ENCODE data around the gene SF3A2.

Gene SF3A2

GRCh38 chr19:2207991-2208860 is 28.4 kb upstream of the SF3A2 start:
- DNase-seq (ENCODE audit: low spot score): peak; percentile 88

GRCh38 chr19:2208975-2209374 is 27.6 kb upstream of the SF3A2 start:
- DNase-seq (ENCODE audit: low spot score): no peak

- DNase-seq (ENCODE audit: low spot score): no peak
Measured at GRCh38 chr19:2209408-2209807, 27.2 kb upstream of the SF3A2 start.

DNA sequence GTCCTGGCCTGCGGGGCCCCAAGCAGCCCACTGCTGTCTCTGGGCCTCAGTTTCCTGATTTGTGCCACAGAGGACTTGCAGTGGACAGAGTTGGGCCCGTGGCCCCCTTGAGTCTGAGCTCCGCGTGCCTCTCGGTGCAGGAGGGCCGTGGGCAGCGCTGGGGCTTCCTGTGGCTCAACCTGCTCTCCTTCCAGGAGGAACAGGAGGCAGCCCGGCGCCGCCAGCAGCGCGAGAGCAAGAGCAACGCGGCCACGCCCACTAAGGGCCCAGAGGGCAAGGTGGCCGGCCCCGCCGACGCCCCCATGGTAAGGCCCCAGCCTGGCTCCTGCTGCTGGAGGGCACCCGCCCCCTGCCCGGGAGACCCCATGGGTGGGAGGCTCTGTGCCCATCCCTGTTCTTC is 26.4 kb upstream of the SF3A2 start:
- DNase-seq (ENCODE audit: low spot score): no peak

GRCh38 chr19:2210987-2211740 is 25.5 kb upstream of the SF3A2 start:
- DNase-seq (ENCODE audit: low spot score): no peak

GRCh38 chr19:2212861-2213711 is 23.5 kb upstream of the SF3A2 start:
- no peak for DNase-seq (ENCODE audit: low spot score)

GRCh38 chr19:2213799-2214198 is 22.8 kb upstream of the SF3A2 start:
- no peak for DNase-seq (ENCODE audit: low spot score)

DNA sequence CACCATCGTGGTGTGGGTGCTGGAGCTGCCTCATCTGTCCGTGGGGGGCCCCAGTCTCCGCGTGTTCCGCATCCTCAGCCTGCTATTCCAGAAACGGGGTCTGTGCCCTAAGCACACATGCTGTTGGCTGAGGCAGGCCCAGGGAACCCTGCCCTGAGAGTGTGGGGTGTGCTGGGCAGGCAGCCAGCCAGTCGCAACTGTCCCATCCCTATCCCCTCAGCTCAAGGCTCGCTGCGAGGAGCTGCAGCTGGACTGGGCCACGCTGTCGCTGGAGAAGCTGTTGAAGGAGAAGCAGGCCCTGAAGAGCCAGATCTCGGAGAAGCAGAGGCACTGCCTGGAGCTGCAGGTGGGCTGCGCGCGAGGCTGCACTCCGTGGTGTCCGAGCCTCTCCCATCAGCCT is 22.4 kb upstream of the SF3A2 start:
- no peak for DNase-seq (ENCODE audit: low spot score)

DNA sequence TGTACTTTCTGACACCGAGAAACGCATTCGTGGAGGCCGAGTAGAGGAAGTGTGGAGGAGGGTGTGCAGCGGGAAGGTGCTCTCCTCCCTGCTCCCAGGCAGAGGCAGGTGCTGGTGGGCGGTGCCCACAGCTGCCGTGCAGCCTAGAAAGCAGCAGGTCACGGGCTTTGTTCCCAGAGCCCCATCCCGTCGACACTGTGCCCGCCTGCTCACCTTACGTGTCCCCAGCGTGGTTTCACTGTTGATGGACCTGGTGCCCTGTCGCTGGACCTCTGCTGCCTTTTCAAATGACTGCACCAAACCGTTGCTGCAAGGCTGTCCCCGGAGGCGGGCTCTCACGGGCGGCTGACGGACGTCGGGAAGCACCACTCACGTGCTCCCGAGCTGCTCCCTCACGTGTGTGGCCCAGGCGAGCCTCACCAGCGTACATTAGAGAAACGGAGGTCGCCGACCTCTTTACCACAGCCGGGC is 21.3 kb upstream of the SF3A2 start:
- no peak for DNase-seq (ENCODE audit: low spot score)

GRCh38 chr19:2216361-2217225 is 20.0 kb upstream of the SF3A2 start:
- no peak for DNase-seq (ENCODE audit: low spot score)

DNA sequence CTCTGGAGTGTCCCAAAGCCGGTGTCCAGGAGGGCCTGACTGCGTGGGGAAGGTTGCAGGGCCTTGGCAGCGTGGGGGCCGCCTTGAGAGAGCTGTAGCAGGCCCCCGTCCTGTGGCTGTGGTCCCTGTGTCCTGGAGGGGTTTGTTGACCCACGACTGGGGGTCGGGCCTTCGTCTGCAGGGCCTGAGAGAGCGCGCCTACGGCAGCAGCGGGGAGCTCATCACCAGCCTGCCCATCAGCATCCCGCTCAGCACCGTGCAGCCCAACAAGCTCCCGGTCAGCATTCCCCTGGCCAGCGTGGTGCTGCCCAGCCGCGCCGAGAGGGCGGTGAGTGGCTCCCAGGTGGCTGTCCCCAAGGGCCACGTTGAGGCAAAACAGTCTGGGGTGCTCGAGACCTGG is 19.0 kb upstream of the SF3A2 start:
- DNase-seq (ENCODE audit: low spot score): no peak

DNA sequence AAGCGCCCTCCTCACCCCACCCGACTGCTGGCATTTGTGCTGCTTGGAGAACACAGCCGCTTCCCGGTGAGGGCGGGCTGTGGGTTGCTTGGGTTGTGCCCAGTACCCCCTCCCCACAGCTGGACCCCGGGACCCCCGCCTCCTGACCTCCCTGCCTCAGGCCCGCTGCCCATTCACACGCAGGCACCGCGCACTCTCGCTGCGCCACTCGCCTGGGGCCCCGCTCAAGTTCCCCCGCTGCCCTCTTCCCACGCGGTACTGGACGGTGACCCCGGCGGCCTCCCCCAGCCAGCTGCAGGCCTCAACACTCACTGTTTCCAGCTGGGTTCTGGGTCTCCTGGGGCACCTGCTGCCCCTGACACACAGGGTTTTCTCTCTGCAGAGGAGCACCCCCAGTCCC is 16.9 kb upstream of the SF3A2 start:
- DNase-seq (ENCODE audit: low spot score): no peak

- DNase-seq (ENCODE audit: low spot score): no peak
Measured at GRCh38 chr19:2221250-2221831, 15.3 kb upstream of the SF3A2 start.

- DNase-seq (ENCODE audit: low spot score): no peak
Measured at GRCh38 chr19:2221918-2222317, 14.7 kb upstream of the SF3A2 start.

GRCh38 chr19:2223391-2223790 is 13.2 kb upstream of the SF3A2 start:
- DNase-seq (ENCODE audit: low spot score): no peak

DNA sequence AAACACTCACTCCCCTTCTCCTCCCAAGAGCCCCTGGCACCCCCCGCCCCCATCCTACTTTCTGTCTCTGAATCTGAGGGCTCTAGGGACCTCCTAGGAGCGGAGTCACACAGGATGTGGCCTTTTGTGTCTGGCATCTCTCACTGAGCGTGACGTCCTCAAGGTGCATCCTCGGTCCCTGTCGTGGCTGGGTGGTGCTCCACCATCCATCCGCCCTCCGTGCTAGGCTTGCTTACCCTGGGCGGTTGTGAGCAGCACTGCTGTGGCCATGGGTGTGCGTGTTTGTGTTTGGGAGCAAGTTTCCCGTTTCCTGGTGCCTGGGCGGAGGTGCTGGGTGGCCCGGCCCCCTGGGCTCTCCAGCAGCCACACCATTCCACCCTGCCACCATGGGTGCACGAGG is 12.7 kb upstream of the SF3A2 start:
- DNase-seq (ENCODE audit: low spot score): no peak

DNA sequence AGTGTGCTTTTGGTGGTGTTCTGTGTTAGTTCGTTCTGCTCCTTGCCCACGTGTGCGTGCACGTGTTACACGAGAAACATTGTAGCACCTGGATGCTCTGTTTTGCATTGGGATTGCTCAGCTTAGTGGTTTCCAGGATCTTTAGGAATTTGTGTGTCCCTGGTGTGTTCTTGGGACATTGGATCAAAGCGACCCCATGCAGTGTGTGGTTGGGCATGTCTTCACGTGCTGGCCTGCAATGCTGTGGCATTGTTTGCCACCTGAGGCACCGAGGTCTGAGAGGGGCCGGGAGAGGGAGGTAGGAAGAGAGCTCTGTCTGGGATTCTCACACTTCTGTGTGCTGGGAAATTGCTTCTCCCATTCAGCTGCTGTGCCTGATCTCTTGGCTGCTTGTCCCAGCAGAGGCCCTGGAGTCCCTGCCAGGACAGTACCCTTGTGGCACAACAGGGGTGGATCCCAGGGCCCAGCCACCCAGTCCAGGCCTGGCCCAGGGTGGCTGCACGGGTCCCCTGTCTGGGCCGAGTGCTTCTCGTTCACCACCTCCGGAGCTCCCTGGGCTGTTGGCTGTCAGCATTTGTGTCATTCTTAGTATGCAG is 11.8 kb upstream of the SF3A2 start:
- DNase-seq (ENCODE audit: low spot score): no peak

- DNase-seq (ENCODE audit: low spot score): no peak
Measured at GRCh38 chr19:2225415-2226050, 11.1 kb upstream of the SF3A2 start.

DNA sequence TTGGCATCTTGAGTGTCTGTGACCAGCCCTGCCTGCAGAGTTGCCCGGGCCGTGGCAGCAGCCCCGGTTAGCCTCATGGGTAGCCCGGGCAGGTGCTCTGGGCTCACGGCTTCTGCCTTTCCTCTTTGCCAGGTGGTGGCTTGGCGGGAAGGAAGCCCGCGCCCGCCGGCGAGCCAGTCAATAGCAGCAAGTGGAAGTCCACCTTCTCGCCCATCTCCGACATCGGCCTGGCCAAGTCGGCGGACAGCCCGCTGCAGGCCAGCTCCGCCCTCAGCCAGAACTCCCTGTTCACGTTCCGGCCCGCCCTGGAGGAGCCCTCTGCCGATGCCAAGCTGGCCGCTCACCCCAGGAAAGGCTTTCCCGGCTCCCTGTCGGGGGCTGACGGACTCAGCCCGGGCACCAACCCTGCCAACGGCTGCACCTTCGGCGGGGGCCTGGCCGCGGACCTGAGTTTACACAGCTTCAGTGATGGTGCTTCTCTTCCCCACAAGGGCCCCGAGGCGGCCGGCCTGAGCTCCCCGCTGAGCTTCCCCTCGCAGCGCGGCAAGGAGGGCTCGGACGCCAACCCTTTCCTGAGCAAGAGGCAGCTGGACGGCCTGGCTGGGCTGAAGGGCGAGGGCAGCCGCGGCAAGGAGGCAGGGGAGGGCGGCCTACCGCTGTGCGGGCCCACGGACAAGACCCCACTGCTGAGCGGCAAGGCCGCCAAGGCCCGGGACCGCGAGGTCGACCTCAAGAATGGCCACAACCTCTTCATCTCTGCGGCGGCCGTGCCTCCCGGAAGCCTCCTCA is 10.4 kb upstream of the SF3A2 start:
- DNase-seq (ENCODE audit: low spot score): no peak
